Endothelial cell of umbilical vein (primary cell): ENCODE results near the gene CPO. TPM values are rescaled to one million over a fixed set of nuclear protein-coding genes. Genes with fewer than 3 reads are reported as not detected.

Experiments used
- BruUV-seq: library from RNA; stranded (reverse); fragments of 400-500 nt; replicated peaks from 2 replicates; lab custom pipeline; 2021; lab: Mats Ljungman, UMichigan
- CTCF ChIA-PET: fragments of 300-600, 350-600 bp; sonication (Branson Sonifier 250); formaldehyde crosslinking; loops from one replicate; lab custom pipeline; 2021; ENCODE audit warnings: antibody characterized with exemption, inconsistent platforms; lab: Charles Lee
- POLR2A ChIA-PET: fragments of 300-600, 350-600 bp; sonication (Branson Sonifier 250); formaldehyde crosslinking; loops from one replicate; lab custom pipeline; 2021; ENCODE audit warnings: antibody characterized with exemption, inconsistent platforms; lab: Charles Lee
- DNase-seq: peaks from one replicate; pipeline ENCODE4 v3.0.0-alpha.2; 2011; ENCODE audit warnings: low read depth, low spot score
- FAIRE-seq: peaks from 2 replicates; lab custom pipeline; 2011; peaks lifted over from hg19 to GRCh38; lab: Jason Lieb, UNC
- H2AFZ ChIP-seq: 2 replicates; pipeline ENCODE4 v1.6.0; 2012; ENCODE audit warnings: low read depth, low read length, control low read depth, inconsistent platforms
- H3K27ac ChIP-seq: 2 replicates; pipeline ENCODE4 v1.5.1; 2011; ENCODE audit warnings: low read depth, mild to moderate bottlenecking, control low read depth, low read length, moderate library complexity; ENCODE audit not compliant: insufficient read depth
- H3K27me3 ChIP-seq, 2 experiments: 2 replicates each; pipeline versions ENCODE4 v1.6.0 to v1.6.1; 2011; ENCODE audit warnings: low read length in 2 of 2, mixed read lengths in 1 of 2; ENCODE audit not compliant: control insufficient read depth in 2 of 2, insufficient read depth in 2 of 2
- H3K36me3 ChIP-seq, 2 experiments: 2 replicates in 1 of 2; 3 replicates in 1 of 2; pipeline ENCODE4 v1.5.1; 2011; ENCODE audit warnings: low read length in 2 of 2, mild to moderate bottlenecking in 1 of 2, moderate library complexity in 1 of 2; ENCODE audit not compliant: control insufficient read depth in 2 of 2, insufficient read depth in 2 of 2; ENCODE audit errors: extremely low read depth in 1 of 2
- H3K4me1 ChIP-seq: 3 replicates; pipeline ENCODE4 v1.5.1; 2011; ENCODE audit warnings: mild to moderate bottlenecking, low read length; ENCODE audit not compliant: control insufficient read depth, insufficient read depth; ENCODE audit errors: extremely low read depth
- H3K4me2 ChIP-seq: 2 replicates; pipeline ENCODE4 v1.6.1; 2011; ENCODE audit warnings: low read length, control low read depth, mixed read lengths; ENCODE audit not compliant: insufficient read depth
- H3K4me3 ChIP-seq, 3 experiments: fragments of 200-600 bp in 1 of 3; sonication (generic), shearing (Covaris generic) in 1 of 3; replicated peaks in 1 of 3; 2 replicates each; pipeline ENCODE4 v1.5.1; 2011 to 2016; ENCODE audit warnings: control low read depth in 3 of 3, low read length in 3 of 3, mild to moderate bottlenecking in 2 of 3, inconsistent platforms in 1 of 3, low read depth in 1 of 3, moderate library complexity in 1 of 3; ENCODE audit not compliant: insufficient read depth in 1 of 3
- H3K79me2 ChIP-seq: 2 replicates; pipeline ENCODE4 v1.6.0; 2012; ENCODE audit warnings: low read length, inconsistent platforms; ENCODE audit not compliant: control insufficient read depth, insufficient read depth
- H3K9ac ChIP-seq: replicated peaks from 2 replicates; pipeline ENCODE3; 2011; ENCODE audit warnings: low read length, control low read depth; ENCODE audit not compliant: insufficient read depth; ENCODE audit errors: extremely low read depth
- H3K9me1 ChIP-seq: replicated peaks from 3 replicates; pipeline ENCODE4 v1.6.0; 2011; ENCODE audit warnings: mild to moderate bottlenecking, low read length; ENCODE audit not compliant: control insufficient read depth, insufficient read depth; ENCODE audit errors: extremely low read depth
- H3K9me3 ChIP-seq: replicated peaks from 2 replicates; pipeline ENCODE4 v1.5.1; 2012; ENCODE audit warnings: low read length, inconsistent platforms; ENCODE audit not compliant: control insufficient read depth, insufficient read depth
- H4K20me1 ChIP-seq: replicated peaks from 2 replicates; pipeline ENCODE3; 2011; ENCODE audit warnings: mild to moderate bottlenecking, low read length; ENCODE audit not compliant: control insufficient read depth, insufficient read depth; ENCODE audit errors: extremely low read depth
- CTCF ChIP-seq, 2 donors: IDR thresholded peaks; 1 replicate in 1 of 2; 2 replicates in 1 of 2; pipeline ENCODE4 v1.5.1; 2011; ENCODE audit warnings: low read length in 2 of 2, mild to moderate bottlenecking in 2 of 2, moderate library complexity in 2 of 2, control low read depth in 1 of 2, inconsistent platforms in 1 of 2, low read depth in 1 of 2; ENCODE audit not compliant: insufficient read depth in 1 of 2; ENCODE audit errors: extremely low read depth in 1 of 2
- EZH2 ChIP-seq: IDR thresholded peaks from 2 replicates; pipeline ENCODE4 v1.6.1; 2012; ENCODE audit warnings: borderline replicate concordance, low read depth, mild to moderate bottlenecking, moderate library complexity, low read length, inconsistent platforms; ENCODE audit not compliant: severe bottlenecking
- FOS ChIP-seq: IDR thresholded peaks from 2 replicates; pipeline ENCODE4 v1.6.1; 2011; ENCODE audit warnings: mild to moderate bottlenecking, low read length, moderate library complexity, borderline replicate concordance; ENCODE audit not compliant: insufficient read depth
- GATA2 ChIP-seq: IDR thresholded peaks from 2 replicates; pipeline ENCODE4 v1.7.0; 2011; ENCODE audit warnings: low read depth, mild to moderate bottlenecking, moderate library complexity, mixed read lengths, low read length; ENCODE audit not compliant: insufficient read length, insufficient read depth
- JUN ChIP-seq: IDR thresholded peaks from 2 replicates; pipeline ENCODE4 v1.6.1; 2011; ENCODE audit warnings: borderline replicate concordance, low read depth; ENCODE audit not compliant: insufficient read length, insufficient read depth
- MYC ChIP-seq: IDR thresholded peaks from one replicate; pipeline ENCODE4 v1.6.1; 2011; ENCODE audit warnings: mild to moderate bottlenecking, low read depth, low read length
- POLR2A ChIP-seq: IDR thresholded peaks from 2 replicates; pipeline ENCODE4 v1.6.1; 2012; ENCODE audit warnings: low read depth, mild to moderate bottlenecking, control low read depth, low read length
- POLR2AphosphoS5 ChIP-seq: IDR thresholded peaks from 2 replicates; pipeline ENCODE4 v1.6.1; 2012; ENCODE audit warnings: low read depth, mild to moderate bottlenecking, control low read depth, low read length, moderate library complexity; ENCODE audit not compliant: insufficient read depth
- dilution Hi-C: fragments of 300-500 bp; cut with MboI; formaldehyde crosslinking; loops from one replicate; pipeline ENCODE4 v1.15.0; 2019; ENCODE audit warnings: low sequenced_read_pairs; ENCODE audit not compliant: extremely low pct_ligation_motif_present
- intact Hi-C: fragments of 100-400 bp; cut with micrococcal nuclease; formaldehyde crosslinking; loops from one replicate; pipeline ENCODE4 v1.10.0; 2022
- polyA plus RNA-seq, 4 experiments: library from polyadenylated mRNA; depleted of rRNA in 3 of 4; stranded (reverse) in 3 of 4; unstranded in 1 of 4; fragments of >200 nt; gene quantifications; 2 replicates each; pipeline versions ENCODE4 v1.2.1 to v1.2.3, GENCODE V29; 2011 to 2012; ENCODE audit warnings: missing spikeins in 1 of 4
- total RNA-seq: library from RNA; stranded (reverse); gene quantifications from 2 replicates; pipeline ENCODE4 v1.2.3, GENCODE V29; 2021
- TF ChIP-seq, protein P1 (sequence below): IDR thresholded peaks from 2 replicates; pipeline ENCODE4 v1.6.1; 2011; ENCODE audit not compliant: insufficient read depth, insufficient read length

The CPO gene
- total and polyA plus RNA-seq, 2 donors (not counting 3 experiments of a cell fraction or from before 2014, with no cell fraction given): not detected

- DNase-seq: no peak
- Histone ChIP-seq H3K4me3 (no peak overlapping the region), H3K9me3 (no peaks in the 10 kb centered on the region), H3K4me2 (no peak overlapping the region), H3K4me1 (no peaks in the 10 kb centered on the region), H3K27ac (no peak overlapping the region), H4K20me1 (no peaks in the 10 kb centered on the region), H3K9ac (no peak overlapping the region), H3K9me1 (no peaks in the 10 kb centered on the region), H3K79me2 (no peaks in the 10 kb centered on the region), H3K36me3 (no peaks in the 10 kb centered on the region), H2AFZ (no peak overlapping the region), H3K27me3 (no peaks in the 10 kb centered on the region)
- POLR2A ChIA-PET: no interaction called here
- FAIRE-seq: no peak
- no TSS peak for BruUV-seq
- TF ChIP-seq, protein P1, sequence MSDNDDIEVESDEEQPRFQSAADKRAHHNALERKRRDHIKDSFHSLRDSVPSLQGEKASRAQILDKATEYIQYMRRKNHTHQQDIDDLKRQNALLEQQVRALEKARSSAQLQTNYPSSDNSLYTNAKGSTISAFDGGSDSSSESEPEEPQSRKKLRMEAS: no peak
- no peak for TF ChIP-seq CTCF (IDR thresholded peaks at IDR 0.05; ENCODE audit: extremely low read depth in 1 of 2, insufficient read depth in 1 of 2, low read depth in 1 of 2, low read length in 2 of 2)
- no peak for TF ChIP-seq JUN
- TF ChIP-seq POLR2A: no peak
- TF ChIP-seq FOS: no peak
- TF ChIP-seq POLR2AphosphoS5: no peak
- no peak for TF ChIP-seq GATA2
- TF ChIP-seq MYC: no peak
- TF ChIP-seq EZH2: no peak
- intact Hi-C loops: no loop called here
- CTCF ChIA-PET: no interaction called here
- dilution Hi-C loops: no loop called here
These were observed 57.3 kb downstream of the CPO start for GRCh38 chr2:206996556-206997065.
